ENCODE data around the gene LDLRAD2. TPM values are rescaled to one million over a fixed set of nuclear protein-coding genes. Genes with fewer than 3 reads are reported as not detected.
"Not testable (repeated sequence)": the region's sequence is repeated elsewhere in the genome, so short reads cannot be mapped to it uniquely, and the experiment has no call there.

LDLRAD2 gene
- total and polyA plus RNA-seq, 8 donors: 0.05 to 3.0 (median 0.09) TPM; not detected in 1

DNA sequence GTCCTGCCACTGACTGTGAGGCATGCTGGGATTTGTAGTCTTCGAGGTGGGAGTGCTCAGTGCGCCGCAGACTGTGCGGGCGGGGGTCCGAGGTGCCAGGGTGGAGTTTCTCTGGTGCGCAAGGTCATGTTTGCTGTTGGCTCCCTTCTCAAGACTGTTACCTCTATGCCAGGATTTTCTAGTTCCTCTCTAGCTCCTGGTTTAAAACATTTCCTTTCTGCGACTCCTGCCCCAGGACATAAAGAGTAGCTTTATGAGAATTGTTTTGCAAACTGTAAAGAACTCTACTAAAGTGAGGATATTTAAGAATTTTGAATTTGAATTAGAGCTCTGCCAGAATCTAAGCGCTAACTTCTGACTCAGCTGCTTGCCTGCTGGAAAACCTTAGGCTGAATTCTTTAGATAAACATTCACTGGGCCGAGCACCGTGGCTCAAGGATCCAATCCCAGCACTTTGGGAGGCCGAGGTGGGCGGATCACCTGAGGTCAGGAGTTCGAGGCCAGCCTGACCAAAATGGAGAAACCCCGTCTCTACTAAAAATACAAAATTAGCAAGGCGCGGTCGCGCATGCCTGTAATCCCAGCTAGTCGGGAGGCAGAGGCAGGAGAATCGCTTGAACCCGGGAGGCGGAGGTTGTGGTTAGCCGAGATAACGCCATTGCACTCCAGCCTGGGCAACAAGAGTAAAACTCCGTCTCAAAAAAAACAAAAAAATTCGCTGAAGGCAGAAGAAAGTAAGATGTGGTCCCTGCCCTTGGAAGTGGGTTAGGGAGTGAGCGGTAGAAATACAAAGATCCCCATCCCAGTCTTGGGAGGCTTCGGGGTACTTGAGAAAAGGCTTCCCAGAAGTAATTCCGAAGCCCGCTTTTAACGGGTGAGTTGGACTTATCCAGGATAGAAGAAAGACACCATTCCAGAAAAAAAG is 28.1 kb upstream of the LDLRAD2 start:
- no peaks in the 10 kb centered on the region for H3K36me3 ChIP-seq
- DNase-seq: peak; percentile 38 to 98 (median 96)
- H3K27me3 ChIP-seq: no peaks in the 10 kb centered on the region
- no peaks in the 10 kb centered on the region for H3K9me3 ChIP-seq
- 33 to 35% methylated on average over 32 of the region's 32 CpGs for WGBS, 2 donors
- intact Hi-C loops (cut with DNase I): loop anchor here in 1 of 3 donors (10.0 kb wide), 1 partner anchor 181 kb away; no protein-coding TSS in a partner anchor
- TF ChIP-seq, protein P1, sequence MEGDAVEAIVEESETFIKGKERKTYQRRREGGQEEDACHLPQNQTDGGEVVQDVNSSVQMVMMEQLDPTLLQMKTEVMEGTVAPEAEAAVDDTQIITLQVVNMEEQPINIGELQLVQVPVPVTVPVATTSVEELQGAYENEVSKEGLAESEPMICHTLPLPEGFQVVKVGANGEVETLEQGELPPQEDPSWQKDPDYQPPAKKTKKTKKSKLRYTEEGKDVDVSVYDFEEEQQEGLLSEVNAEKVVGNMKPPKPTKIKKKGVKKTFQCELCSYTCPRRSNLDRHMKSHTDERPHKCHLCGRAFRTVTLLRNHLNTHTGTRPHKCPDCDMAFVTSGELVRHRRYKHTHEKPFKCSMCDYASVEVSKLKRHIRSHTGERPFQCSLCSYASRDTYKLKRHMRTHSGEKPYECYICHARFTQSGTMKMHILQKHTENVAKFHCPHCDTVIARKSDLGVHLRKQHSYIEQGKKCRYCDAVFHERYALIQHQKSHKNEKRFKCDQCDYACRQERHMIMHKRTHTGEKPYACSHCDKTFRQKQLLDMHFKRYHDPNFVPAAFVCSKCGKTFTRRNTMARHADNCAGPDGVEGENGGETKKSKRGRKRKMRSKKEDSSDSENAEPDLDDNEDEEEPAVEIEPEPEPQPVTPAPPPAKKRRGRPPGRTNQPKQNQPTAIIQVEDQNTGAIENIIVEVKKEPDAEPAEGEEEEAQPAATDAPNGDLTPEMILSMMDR (IDR thresholded peaks at IDR 0.05): no peak
- H3K4me1 ChIP-seq: peaks cover 0 to 8% (median 5%) of the 10 kb centered on the region in 3 donors
- peak overlapping the region; percentile 73 to 92 (median 83) for H3K4me3 ChIP-seq
- H3K27ac ChIP-seq: peak overlapping the region; percentile 99 to 100 (median 100)
- no peak for FAIRE-seq
- peak; percentile 10 to 91 (median 15) for ATAC-seq

DNA sequence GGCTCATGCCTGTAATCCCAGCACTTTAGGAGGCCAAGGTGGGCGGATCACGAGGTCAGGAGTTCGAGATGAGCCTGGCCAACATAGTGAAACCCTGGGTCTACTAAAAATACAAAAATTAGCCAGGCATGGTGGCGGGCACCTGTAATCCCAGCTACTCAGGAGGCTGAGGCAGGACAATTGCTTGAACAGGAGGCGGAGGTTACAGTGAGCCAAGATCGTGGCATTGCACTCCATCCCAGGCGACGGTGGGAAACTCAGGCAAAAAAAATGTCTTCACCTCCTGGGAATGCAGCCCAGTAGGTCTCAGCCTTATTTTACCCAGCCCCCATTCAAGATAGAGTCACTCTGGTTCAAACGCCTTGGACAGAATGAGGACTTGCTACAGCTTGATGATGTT is 26.3 kb upstream of the LDLRAD2 start:
- not testable (repeated sequence) for H3K36me3 ChIP-seq, DNase-seq, FAIRE-seq, H3K27me3 ChIP-seq, H3K4me3 ChIP-seq, H3K4me1 ChIP-seq, H3K27ac ChIP-seq, ATAC-seq, H3K9me3 ChIP-seq
- intact Hi-C loops (cut with DNase I): loop anchor here in 1 of 3 donors (10.0 kb wide), 1 partner anchor 179 kb away; no protein-coding TSS in a partner anchor
- WGBS, 2 donors: 86 to 91% methylated on average over 9 of the region's 9 CpGs

DNA sequence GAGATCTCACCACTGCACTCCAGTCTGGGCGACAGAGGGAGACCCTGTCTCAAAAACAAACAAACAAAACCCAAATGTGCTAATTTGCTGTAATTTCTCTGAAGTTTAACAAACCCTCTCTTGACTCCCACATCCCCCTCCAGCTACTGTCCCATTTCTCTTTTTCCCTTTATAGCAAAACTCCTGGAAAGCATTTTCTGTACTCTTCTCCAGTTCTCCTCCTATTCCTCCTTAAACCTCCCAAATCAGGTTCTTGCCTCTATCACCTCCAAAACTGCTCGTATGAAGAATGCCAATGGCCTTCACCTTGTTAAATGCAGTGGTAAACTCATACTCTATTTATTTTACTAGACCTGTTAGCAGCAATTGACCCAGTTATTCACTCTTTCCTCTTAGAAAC is 25.4 kb upstream of the LDLRAD2 start:
- Histone ChIP-seq H3K27me3 (no peaks in the 10 kb centered on the region), H3K4me3 (no peak overlapping the region), H3K27ac (no peak overlapping the region), H3K9me3 (no peaks in the 10 kb centered on the region), H3K36me3 (no peaks in the 10 kb centered on the region), H3K4me1 (no peaks in the 10 kb centered on the region)
- 70 to 72% methylated on average over 2 of the region's 2 CpGs for WGBS, 2 donors
- no peak for FAIRE-seq
- TF ChIP-seq, protein P1 (IDR thresholded peaks at IDR 0.05): no peak
- DNase-seq: no peak
- intact Hi-C loops (cut with DNase I): loop anchor here in 1 of 3 donors (10.0 kb wide), 1 partner anchor 178 kb away; no protein-coding TSS in a partner anchor
- ATAC-seq: no peak

DNA sequence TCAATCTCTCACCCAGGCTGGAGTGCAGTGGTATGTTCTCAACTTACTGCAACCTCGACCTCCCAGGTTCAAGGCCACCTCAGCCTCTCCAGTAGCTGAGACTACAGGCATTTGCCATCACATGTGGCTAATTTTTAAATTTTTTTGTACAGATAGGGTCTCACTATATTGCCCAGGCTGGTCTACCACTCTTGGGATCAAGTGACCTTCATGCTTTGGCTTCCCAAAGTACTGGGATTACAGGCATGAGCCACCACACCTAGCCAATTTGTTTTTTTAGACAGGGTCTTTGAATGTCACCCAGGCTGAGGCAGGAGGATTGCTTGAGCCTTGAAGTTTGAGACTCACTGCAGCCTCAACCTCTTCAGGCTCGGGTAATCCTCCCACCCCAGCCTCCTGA is 19.0 kb upstream of the LDLRAD2 start:
- FAIRE-seq: no peak
- H3K27me3 ChIP-seq: no peaks in the 10 kb centered on the region
- H3K36me3 ChIP-seq: no peaks in the 10 kb centered on the region
- no peak overlapping the region for H3K4me3 ChIP-seq
- TF ChIP-seq, protein P1 (IDR thresholded peaks at IDR 0.05): no peak
- 73 to 87% methylated on average over 2 of the region's 2 CpGs for WGBS, 2 donors
- H3K27ac ChIP-seq: no peak overlapping the region
- no peaks in the 10 kb centered on the region for H3K9me3 ChIP-seq
- intact Hi-C loops (cut with DNase I): no loop called here
- no peak for ATAC-seq
- DNase-seq: no peak
- no peaks in the 10 kb centered on the region for H3K4me1 ChIP-seq

DNA sequence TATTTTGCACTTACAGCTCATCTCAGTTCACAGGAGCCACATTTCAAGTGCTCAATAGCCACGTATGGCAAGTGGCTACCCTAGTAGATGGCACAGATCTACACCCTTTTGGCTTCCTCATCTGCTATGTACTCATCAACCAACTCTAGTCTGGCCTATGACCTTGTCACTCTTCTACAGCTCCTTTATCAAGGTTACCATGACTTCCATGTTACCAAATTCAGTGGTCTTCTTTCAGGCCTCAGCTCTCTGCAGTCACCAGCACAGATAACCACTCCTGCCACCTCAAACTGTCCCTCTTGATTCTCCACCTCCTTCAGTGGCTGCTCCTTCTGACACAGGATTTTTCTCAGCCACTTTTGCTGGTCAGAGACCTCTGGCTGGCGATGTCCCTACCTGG is 17.4 kb upstream of the LDLRAD2 start:
- Histone ChIP-seq H3K4me1 (no peaks in the 10 kb centered on the region), H3K36me3 (no peaks in the 10 kb centered on the region), H3K27me3 (no peaks in the 10 kb centered on the region), H3K4me3 (no peak overlapping the region), H3K9me3 (no peaks in the 10 kb centered on the region), H3K27ac (no peak overlapping the region)
- FAIRE-seq (no peak), DNase-seq (no peak), ATAC-seq (no peak)
- WGBS, 2 donors: 93 to 100% methylated on average over 2 of the region's 2 CpGs
- TF ChIP-seq, protein P1 (IDR thresholded peaks at IDR 0.05): no peak
- intact Hi-C loops (cut with DNase I): no loop called here
